ENCODE data around the gene MYBPC1.

MYBPC1 gene

DNA sequence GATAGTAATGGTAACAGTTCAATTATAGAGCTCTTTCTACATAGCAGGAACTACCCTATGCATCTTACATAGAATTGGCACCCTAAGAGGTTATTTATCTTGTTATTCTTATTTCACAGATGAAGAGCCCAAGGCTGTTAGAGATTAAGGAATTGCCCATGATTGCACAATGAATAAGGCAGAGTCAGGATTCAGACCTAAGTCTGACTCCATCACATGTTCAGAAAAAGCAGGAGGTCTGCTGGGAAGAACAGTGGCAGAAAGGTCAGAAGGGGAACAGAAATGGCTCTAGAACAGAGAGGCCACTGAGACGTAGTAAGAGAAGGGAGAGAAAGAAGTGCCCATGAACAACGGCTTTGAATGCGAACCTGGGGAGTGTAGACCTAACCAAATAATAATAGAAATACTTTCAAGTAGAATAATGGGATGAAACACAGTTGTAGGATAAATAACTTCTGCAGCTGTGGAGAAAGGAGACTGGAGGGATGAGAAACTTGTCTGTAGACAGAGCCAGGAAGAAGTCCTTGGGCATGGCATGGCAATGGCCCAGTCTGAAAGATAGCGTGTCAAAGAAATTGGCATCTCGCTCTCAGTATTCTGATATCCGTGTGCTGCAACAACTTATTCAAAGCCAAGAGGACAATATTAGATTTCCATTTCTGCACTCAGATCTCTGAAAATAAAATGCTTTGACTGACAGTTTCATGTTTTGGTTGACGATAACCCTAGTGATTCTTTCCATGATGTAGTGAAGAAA is 17.6 kb downstream of the MYBPC1 start:
- DNase-seq (ENCODE audit: extremely low read depth, low read depth): no peak
- TF ChIP-seq, protein P1, sequence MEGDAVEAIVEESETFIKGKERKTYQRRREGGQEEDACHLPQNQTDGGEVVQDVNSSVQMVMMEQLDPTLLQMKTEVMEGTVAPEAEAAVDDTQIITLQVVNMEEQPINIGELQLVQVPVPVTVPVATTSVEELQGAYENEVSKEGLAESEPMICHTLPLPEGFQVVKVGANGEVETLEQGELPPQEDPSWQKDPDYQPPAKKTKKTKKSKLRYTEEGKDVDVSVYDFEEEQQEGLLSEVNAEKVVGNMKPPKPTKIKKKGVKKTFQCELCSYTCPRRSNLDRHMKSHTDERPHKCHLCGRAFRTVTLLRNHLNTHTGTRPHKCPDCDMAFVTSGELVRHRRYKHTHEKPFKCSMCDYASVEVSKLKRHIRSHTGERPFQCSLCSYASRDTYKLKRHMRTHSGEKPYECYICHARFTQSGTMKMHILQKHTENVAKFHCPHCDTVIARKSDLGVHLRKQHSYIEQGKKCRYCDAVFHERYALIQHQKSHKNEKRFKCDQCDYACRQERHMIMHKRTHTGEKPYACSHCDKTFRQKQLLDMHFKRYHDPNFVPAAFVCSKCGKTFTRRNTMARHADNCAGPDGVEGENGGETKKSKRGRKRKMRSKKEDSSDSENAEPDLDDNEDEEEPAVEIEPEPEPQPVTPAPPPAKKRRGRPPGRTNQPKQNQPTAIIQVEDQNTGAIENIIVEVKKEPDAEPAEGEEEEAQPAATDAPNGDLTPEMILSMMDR (IDR thresholded peaks at IDR 0.05; ENCODE audit: low read depth, low read length): no peak

- DNase-seq (ENCODE audit: extremely low read depth, low read depth): no peak
These were observed 21.3 kb downstream of the MYBPC1 start for GRCh38 chr12:101616027-101616494.

DNA sequence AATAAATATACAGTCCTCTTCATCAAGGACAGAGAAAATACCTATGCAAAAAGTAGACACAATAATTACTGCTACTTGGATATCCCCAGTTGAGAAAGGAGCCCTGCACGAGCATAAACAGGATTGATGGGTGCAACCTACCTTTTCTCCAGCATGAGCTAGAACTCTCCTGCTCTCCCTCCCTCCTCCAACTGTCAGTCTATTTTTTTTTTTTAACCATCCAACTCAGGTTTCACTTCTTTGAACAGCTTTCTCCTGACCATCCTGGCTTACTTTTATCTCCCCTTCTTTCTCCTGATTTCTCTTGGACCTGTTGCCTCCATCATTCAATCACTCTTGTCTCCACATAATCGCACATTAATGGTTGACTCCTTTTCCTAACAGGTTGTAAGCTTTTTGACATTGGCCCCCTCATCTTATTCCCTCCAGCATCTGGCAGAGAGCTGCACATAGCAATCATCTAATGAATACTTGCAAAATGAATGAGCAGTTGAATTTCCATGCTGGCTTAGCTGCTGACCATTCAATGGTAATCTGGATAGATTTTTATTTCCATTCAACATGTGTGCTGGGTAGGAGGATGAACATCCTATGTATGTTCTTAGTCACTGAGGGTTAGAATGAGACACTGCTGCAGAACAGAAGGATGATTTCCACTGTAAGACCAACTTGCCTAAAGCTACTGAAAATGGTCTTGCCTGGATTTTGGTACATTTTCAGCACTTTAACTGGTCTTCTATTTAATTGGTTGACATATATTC is 24.4 kb downstream of the MYBPC1 start:
- DNase-seq (ENCODE audit: extremely low read depth, low read depth): no peak
- TF ChIP-seq, protein P1 (IDR thresholded peaks at IDR 0.05; ENCODE audit: low read depth, low read length): no peak

More at GRCh38 chr12:101616027-101616494, 21.3 kb downstream of the MYBPC1 start:
- TF ChIP-seq, protein P1 (IDR thresholded peaks at IDR 0.05; ENCODE audit: low read depth, low read length): no peak

- TF ChIP-seq, protein P1 (IDR thresholded peaks at IDR 0.05; ENCODE audit: low read depth, low read length): no peak
- DNase-seq (ENCODE audit: extremely low read depth, low read depth): no peak
These were observed 25.3 kb downstream of the MYBPC1 start for GRCh38 chr12:101619858-101620761.

GRCh38 chr12:101620762-101621133 is 26.0 kb downstream of the MYBPC1 start:
- TF ChIP-seq, protein P1 (IDR thresholded peaks at IDR 0.05; ENCODE audit: low read depth, low read length): no peak
- DNase-seq (ENCODE audit: extremely low read depth, low read depth): no peak

- no peak for DNase-seq (ENCODE audit: extremely low read depth, low read depth)
- TF ChIP-seq, protein P1 (IDR thresholded peaks at IDR 0.05; ENCODE audit: low read depth, low read length): no peak
These were observed 33.9 kb downstream of the MYBPC1 start for GRCh38 chr12:101628676-101629075.

All from AG09319 (cell line).